Measurements from ENCODE around the gene ZNF773.
"Not testable (repeated sequence)": the region's sequence is repeated elsewhere in the genome, so short reads cannot be mapped to it uniquely, and the experiment has no call there.

The ZNF773 gene

GRCh38 chr19:57499680-57500395 is at the start of gene ZNF773:
ZNF773 (plus strand) TSS chr19:57499938; CDS start chr19:57500081, 143 bp downstream.
- DNase-seq (ENCODE audit: low spot score): peak; percentile 96

GRCh38 chr19:57452307-57452706 is 47.4 kb upstream of the ZNF773 start:
- no peak for DNase-seq (ENCODE audit: low spot score)

DNA sequence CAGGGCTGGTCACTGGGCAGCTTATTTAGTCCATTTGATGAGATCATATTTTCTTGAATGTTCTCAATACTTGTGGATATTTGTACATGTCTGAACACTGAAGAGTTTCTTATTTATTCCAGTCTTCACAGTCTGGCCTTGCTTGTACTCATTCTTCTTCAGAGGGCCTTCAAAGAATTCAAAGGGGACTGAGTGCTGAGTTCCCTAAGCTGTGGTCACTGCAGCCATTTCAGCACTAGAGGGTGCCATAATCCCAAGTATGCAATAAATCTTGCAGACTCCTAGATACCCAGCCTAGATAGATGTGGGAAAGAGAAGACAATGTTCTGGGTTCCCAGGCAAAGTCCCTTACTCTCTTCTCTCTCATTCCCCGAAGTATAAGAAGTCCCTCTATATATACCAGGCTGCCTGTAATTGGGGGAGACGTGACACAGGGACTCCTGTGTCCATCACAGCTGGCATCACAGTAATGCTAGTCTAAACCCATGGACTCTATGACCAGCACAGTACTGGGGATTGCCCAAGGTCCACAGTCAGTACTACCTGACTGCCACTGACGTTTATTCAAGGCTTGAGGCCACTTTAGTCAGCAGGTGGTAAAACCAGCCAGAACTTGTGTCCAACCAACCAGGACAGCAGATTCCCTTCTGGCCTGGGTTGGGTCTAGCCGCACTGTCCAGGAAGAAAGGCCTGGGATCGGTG is 33.9 kb upstream of the ZNF773 start:
- peak; percentile 38 for DNase-seq (ENCODE audit: low spot score)

GRCh38 chr19:57466489-57466888 is 33.2 kb upstream of the ZNF773 start:
- no peak for DNase-seq (ENCODE audit: low spot score)

DNA sequence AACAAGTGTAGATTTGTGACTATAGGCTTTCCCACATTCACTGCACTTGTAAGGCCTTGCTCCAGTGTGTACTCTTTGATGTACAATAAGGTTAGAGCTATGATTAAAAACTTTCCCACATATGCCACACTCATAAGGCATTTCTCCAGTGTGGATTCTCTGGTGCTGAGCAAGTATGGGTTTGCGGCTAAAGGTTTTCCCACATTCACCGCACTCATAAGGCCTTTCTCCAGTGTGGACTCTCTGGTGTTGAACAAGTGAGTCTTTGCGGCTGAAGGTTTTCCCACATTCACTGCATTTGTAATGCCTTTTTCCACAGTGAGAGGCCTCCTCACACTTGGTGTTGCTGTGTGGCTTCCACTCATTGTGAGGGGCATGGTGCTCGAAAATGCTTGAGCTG is 26.1 kb upstream of the ZNF773 start:
- no peak for DNase-seq (ENCODE audit: low spot score)

GRCh38 chr19:57477191-57478008 is 22.3 kb upstream of the ZNF773 start, which contains the start of gene ZNF772:
ZNF772 (minus strand) TSS chr19:57477566; CDS start chr19:57477309, 257 bp downstream.
- DNase-seq (ENCODE audit: low spot score): peak; percentile 92

GRCh38 chr19:57487477-57488298 is 12.1 kb upstream of the ZNF773 start, which contains the start of gene ZNF419:
ZNF419 (plus strand) TSS chr19:57487750; CDS start chr19:57487951, 201 bp downstream.
- DNase-seq (ENCODE audit: low spot score): peak; percentile 95

DNA sequence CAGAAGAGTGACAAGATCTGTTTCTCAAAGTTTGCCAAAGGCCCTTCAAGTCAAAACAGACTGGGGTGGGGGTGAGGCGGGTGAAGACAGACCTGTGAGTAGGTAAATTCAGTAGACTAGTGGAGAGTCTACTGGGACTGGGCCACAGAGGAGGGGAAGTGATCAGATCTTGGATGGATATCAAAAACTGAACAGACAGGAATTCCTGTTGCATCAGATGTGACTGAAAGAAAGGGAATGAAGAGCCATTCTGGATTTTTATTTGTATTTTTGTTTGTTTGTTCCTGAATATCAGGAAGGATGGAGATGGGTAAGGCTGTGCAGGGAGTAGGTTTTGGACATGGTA is 11.5 kb upstream of the ZNF773 start:
- DNase-seq (ENCODE audit: low spot score): not testable (repeated sequence)

GRCh38 chr19:57499332-57499679 is 432 bp upstream of the ZNF773 start:
- DNase-seq (ENCODE audit: low spot score): not testable (repeated sequence)

DNA sequence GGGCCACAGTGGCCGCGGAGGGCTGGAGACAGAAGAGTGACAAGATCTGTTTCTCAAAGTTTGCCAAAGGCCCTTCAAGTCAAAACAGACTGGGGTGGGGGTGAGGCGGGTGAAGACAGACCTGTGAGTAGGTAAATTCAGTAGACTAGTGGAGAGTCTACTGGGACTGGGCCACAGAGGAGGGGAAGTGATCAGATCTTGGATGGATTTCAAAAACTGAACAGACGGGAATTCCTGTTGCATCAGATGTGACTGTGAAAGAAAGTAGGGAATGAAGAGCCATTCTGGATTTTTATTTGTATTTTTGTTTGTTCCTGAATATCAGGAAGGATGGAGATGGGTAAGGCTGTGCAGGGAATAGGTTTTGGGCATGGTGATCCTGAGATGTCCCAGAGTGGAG is 662 bp downstream of the ZNF773 start:
- not testable (repeated sequence) for DNase-seq (ENCODE audit: low spot score)

DNA sequence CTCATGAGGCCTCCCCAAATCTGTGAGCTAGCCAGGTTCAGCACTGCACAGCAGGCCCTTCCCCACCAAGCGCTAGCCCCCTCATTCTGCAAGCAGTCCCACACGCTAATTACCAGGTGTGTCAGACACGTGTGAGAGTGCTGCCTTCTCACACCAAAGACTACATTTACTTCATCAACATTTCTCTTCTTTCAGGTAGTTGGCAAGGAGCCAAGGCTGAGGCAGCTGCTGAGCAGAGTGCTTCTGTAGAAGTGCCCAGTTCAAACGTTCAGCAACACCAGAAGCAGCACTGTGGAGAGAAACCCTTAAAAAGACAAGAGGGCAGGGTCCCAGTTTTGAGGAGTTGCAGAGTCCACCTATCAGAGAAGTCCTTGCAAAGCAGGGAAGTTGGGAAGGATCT is 6.4 kb downstream of the ZNF773 start:
- DNase-seq (ENCODE audit: low spot score): no peak

DNA sequence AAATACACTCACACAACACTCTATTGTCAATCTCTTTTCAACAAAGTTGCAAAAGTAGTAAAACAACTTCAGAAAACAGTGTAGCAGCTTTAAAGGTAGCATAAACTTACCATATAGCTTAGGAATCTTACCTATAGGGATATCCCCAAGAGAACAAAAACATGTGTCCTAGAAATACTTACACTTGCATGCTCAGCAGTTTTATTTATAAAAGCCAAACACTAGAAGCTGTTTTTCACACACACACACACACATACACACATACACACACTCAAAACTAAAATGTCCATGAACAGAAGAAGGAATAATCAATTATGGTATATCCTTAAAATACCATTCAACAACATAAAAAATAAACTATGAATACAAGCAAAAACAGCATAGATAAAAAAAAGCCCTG is 11.7 kb downstream of the ZNF773 start:
- no peak for DNase-seq (ENCODE audit: low spot score)

DNA sequence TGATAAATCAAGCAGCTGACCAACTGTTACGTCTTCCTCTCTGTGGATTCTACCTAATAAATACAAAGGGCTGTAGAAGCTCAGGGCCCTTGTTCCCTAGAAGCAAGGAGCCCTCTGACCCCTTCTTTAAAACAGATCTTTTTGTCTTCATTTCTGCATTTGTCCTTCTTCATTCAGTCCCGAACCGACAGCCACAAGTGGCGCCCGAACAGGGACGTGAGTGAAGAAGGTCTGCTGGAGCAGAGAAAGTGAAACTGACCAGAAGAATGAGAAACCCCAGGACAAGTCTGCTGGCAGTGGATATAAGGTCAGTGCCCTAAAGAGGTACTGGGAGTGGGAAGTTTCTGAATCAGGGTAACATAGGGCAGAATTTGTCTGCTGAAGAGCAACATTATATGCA is 13.1 kb downstream of the ZNF773 start:
- DNase-seq (ENCODE audit: low spot score): no peak

- DNase-seq (ENCODE audit: low spot score): no peak
These were observed 15.5 kb downstream of the ZNF773 start for GRCh38 chr19:57515255-57515654.

- DNase-seq (ENCODE audit: low spot score): not testable (repeated sequence)
These were observed 18.3 kb downstream of the ZNF773 start for GRCh38 chr19:57518021-57518420.

GRCh38 chr19:57527136-57527881 is 27.6 kb downstream of the ZNF773 start, which contains the start of gene ZNF549:
ZNF549 (plus strand) TSS chr19:57527356; CDS start chr19:57527574, 218 bp downstream.
- peak; percentile 90 for DNase-seq (ENCODE audit: low spot score)

- DNase-seq (ENCODE audit: low spot score): no peak
These were observed 38.3 kb downstream of the ZNF773 start for GRCh38 chr19:57537953-57538547.

- no peak for DNase-seq (ENCODE audit: low spot score)
These were observed 46.8 kb downstream of the ZNF773 start for GRCh38 chr19:57546513-57546912.

DNA sequence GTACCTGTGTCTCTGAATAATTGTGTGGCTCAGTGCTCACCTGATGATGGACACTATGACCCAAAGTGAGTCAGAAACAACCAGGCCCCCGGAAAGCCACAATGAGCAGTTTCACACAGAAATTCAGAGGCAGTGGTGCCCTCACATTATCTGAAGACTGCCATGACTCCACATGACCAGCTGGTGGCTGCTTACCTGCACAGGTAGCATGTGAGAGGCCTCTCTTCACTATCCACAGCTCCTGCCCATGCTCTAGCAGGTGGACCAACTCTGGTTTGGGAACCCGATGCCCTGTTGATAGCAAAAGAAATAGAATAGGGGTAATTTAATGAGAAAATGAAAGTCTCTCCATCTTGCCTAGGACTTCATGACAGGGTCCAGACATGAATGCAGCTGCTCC is 52.7 kb downstream of the ZNF773 start:
- DNase-seq (ENCODE audit: low spot score): no peak

- no peak for DNase-seq (ENCODE audit: low spot score)
These were observed 57.9 kb downstream of the ZNF773 start for GRCh38 chr19:57557659-57558058.

Measured in CD4-positive, alpha-beta T cell treated with Interleukin-2 at 100 ng/mL for 4 hours (primary cell).